ENCODE data around the gene SURF2. TPM values are rescaled to one million over a fixed set of nuclear protein-coding genes. Genes with fewer than 3 reads are reported as not detected.

Gene SURF2
- polyA plus RNA-seq, 1 of the 3 experiments (the other 2 are of a cell fraction): 46.8 TPM

GRCh38 chr9:133359399-133360175 lies 3.2 kb downstream of the SURF2 start:
- ChIA-PET POLR2A (interaction anchor here (1.2 kb wide), 1 partner anchor 12 kb away, joined by 4 read pairs; the partner anchor contains the start of genes MED22 and RPL7A), CTCF (interaction anchor here (0.8 to 3.3 kb wide), 7 partner anchors 16 to 126 kb away, joined by 3 to 19 read pairs (median 4); no protein-coding TSS in a partner anchor)
- H3K4me1 ChIP-seq (ENCODE audit: control insufficient read depth in 1 of 2, insufficient read depth in 2 of 2, low read depth in 1 of 2, low read length in 1 of 2): peaks cover 13 to 29% of the 10 kb centered on the region in 2 experiments; a peak in 2 of 4 replicates
- H3F3A ChIP-seq (replicated peaks; ENCODE audit: insufficient read depth): peaks cover 24% of the 10 kb centered on the region
- H3K9me3 ChIP-seq: no peaks in the 10 kb centered on the region
- 72% methylated on average over 18 of the region's 20 CpGs for WGBS (ENCODE audit: low lambda C conversion rate)
- no peaks in the 10 kb centered on the region for H3K9me2 ChIP-seq
- no peak overlapping the region; a peak in 1 of 4 replicates for H3K27ac ChIP-seq (ENCODE audit: low read depth in 2 of 2, low read length in 1 of 2)
- H3K4me3 ChIP-seq (ENCODE audit: low read depth in 2 of 2, low read length in 1 of 2): no peak overlapping the region
- no peak overlapping the region for H3K4me2 ChIP-seq
- no peak overlapping the region for H2AFZ ChIP-seq (ENCODE audit: low read depth)
- TF ChIP-seq RAD21 (IDR thresholded peaks at IDR 0.05; ENCODE audit: low read length) (peak; percentile 64), RXRA (IDR thresholded peaks at IDR 0.05; ENCODE audit: borderline replicate concordance, low read depth) (no peak), SIN3A (IDR thresholded peaks at IDR 0.05; ENCODE audit: borderline replicate concordance, low read depth, low read length) (no peak), SMC3 (IDR thresholded peaks at IDR 0.05; ENCODE audit: low read depth, low read length) (peak; percentile 35; the same call in 1 of the 2 replicates), EP300 (IDR thresholded peaks at IDR 0.05; ENCODE audit: borderline replicate concordance in 1 of 2, low read depth in 1 of 2, low read length in 1 of 2) (no peak)
- TF ChIP-seq, protein P1, sequence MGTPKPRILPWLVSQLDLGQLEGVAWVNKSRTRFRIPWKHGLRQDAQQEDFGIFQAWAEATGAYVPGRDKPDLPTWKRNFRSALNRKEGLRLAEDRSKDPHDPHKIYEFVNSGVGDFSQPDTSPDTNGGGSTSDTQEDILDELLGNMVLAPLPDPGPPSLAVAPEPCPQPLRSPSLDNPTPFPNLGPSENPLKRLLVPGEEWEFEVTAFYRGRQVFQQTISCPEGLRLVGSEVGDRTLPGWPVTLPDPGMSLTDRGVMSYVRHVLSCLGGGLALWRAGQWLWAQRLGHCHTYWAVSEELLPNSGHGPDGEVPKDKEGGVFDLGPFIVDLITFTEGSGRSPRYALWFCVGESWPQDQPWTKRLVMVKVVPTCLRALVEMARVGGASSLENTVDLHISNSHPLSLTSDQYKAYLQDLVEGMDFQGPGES (IDR thresholded peaks at IDR 0.05; ENCODE audit: low read depth, low read length): no peak
- TF ChIP-seq, protein P2, sequence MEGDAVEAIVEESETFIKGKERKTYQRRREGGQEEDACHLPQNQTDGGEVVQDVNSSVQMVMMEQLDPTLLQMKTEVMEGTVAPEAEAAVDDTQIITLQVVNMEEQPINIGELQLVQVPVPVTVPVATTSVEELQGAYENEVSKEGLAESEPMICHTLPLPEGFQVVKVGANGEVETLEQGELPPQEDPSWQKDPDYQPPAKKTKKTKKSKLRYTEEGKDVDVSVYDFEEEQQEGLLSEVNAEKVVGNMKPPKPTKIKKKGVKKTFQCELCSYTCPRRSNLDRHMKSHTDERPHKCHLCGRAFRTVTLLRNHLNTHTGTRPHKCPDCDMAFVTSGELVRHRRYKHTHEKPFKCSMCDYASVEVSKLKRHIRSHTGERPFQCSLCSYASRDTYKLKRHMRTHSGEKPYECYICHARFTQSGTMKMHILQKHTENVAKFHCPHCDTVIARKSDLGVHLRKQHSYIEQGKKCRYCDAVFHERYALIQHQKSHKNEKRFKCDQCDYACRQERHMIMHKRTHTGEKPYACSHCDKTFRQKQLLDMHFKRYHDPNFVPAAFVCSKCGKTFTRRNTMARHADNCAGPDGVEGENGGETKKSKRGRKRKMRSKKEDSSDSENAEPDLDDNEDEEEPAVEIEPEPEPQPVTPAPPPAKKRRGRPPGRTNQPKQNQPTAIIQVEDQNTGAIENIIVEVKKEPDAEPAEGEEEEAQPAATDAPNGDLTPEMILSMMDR (IDR thresholded peaks at IDR 0.05): peak; percentile 36
- peaks cover 12 to 52% of the 10 kb centered on the region in 2 experiments for H3K36me3 ChIP-seq (replicated peaks in 1 of 2; ENCODE audit: control insufficient read depth in 1 of 2, insufficient read depth in 2 of 2, low read length in 1 of 2)
- H3K27me3 ChIP-seq (ENCODE audit: insufficient read depth): no peaks in the 10 kb centered on the region
- peaks cover 25% of the 10 kb centered on the region; the same call in 1 of the 2 replicates for H4K20me1 ChIP-seq (ENCODE audit: insufficient read depth)
- peaks cover 60% of the 10 kb centered on the region for H3K79me2 ChIP-seq (ENCODE audit: insufficient read depth)
- peak; percentile 74 for DNase-seq
- no peak overlapping the region for H3K9ac ChIP-seq

GRCh38 chr9:133360400-133361393 lies 4.3 kb downstream of the SURF2 start:
- Histone ChIP-seq H2AFZ (ENCODE audit: low read depth) (no peak overlapping the region), H3K27me3 (ENCODE audit: insufficient read depth) (no peaks in the 10 kb centered on the region), H3K4me1 (ENCODE audit: control insufficient read depth in 1 of 2, insufficient read depth in 2 of 2, low read depth in 1 of 2, low read length in 1 of 2) (peaks cover 8 to 21% of the 10 kb centered on the region in 2 experiments; a peak in 2 of 4 replicates), H3K9me2 (no peaks in the 10 kb centered on the region), H3F3A (replicated peaks; ENCODE audit: insufficient read depth) (peaks cover 24% of the 10 kb centered on the region), H3K9ac (no peak overlapping the region), H3K4me3 (ENCODE audit: low read depth in 2 of 2, low read length in 1 of 2) (no peak overlapping the region), H3K36me3 (replicated peaks in 1 of 2; ENCODE audit: control insufficient read depth in 1 of 2, insufficient read depth in 2 of 2, low read length in 1 of 2) (peaks cover 17 to 62% of the 10 kb centered on the region in 2 experiments), H3K9me3 (no peaks in the 10 kb centered on the region), H3K27ac (ENCODE audit: low read depth in 2 of 2, low read length in 1 of 2) (no peak overlapping the region), H4K20me1 (ENCODE audit: insufficient read depth) (peaks cover 34% of the 10 kb centered on the region), H3K79me2 (ENCODE audit: insufficient read depth) (peaks cover 59% of the 10 kb centered on the region), H3K4me2 (no peak overlapping the region)
- POLR2A ChIA-PET: interaction anchor here (1.2 kb wide), 1 partner anchor 13 kb away, joined by 4 read pairs; the partner anchor contains the start of genes MED22 and RPL7A
- no peak for DNase-seq
- 91% methylated on average over 19 of the region's 21 CpGs for WGBS (ENCODE audit: low lambda C conversion rate)
- CTCF ChIA-PET: interaction anchor here (0.8 to 3.3 kb wide), 4 partner anchors 15 to 125 kb away, joined by 3 to 19 read pairs (median 4); no protein-coding TSS in a partner anchor
- TF ChIP-seq JUND (IDR thresholded peaks at IDR 0.05) (no peak), GABPA (IDR thresholded peaks at IDR 0.05; ENCODE audit: low read depth) (no peak), TEAD4 (IDR thresholded peaks at IDR 0.05; ENCODE audit: borderline replicate concordance, insufficient read depth) (no peak), SMC3 (IDR thresholded peaks at IDR 0.05; ENCODE audit: low read depth, low read length) (no peak), ELF1 (IDR thresholded peaks at IDR 0.05) (no peak)
